AG09309 (cell line): ENCODE data around the gene ETNK2.

Experiments used
- DNase-seq: peaks from one replicate; pipeline ENCODE4 v3.0.0-alpha.2; 2010; ENCODE audit warnings: low read depth
- H3K4me3 ChIP-seq: 2 replicates; pipeline ENCODE4 v1.5.1; 2011; ENCODE audit warnings: mild to moderate bottlenecking, low read depth, low read length, moderate library complexity; ENCODE audit not compliant: control insufficient read depth
- TF ChIP-seq, protein P1 (sequence below): IDR thresholded peaks from 2 replicates; pipeline ENCODE4 v1.5.1; 2011; ENCODE audit warnings: mild to moderate bottlenecking, low read depth, low read length, inconsistent platforms; ENCODE audit not compliant: insufficient read depth, control insufficient read depth; ENCODE audit errors: missing control alignments

Gene ETNK2

GRCh38 chr1:204094856-204095634, 56.8 kb downstream of the ETNK2 start:
- TF ChIP-seq, protein P1, sequence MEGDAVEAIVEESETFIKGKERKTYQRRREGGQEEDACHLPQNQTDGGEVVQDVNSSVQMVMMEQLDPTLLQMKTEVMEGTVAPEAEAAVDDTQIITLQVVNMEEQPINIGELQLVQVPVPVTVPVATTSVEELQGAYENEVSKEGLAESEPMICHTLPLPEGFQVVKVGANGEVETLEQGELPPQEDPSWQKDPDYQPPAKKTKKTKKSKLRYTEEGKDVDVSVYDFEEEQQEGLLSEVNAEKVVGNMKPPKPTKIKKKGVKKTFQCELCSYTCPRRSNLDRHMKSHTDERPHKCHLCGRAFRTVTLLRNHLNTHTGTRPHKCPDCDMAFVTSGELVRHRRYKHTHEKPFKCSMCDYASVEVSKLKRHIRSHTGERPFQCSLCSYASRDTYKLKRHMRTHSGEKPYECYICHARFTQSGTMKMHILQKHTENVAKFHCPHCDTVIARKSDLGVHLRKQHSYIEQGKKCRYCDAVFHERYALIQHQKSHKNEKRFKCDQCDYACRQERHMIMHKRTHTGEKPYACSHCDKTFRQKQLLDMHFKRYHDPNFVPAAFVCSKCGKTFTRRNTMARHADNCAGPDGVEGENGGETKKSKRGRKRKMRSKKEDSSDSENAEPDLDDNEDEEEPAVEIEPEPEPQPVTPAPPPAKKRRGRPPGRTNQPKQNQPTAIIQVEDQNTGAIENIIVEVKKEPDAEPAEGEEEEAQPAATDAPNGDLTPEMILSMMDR: no peak
- DNase-seq: no peak
- no peak overlapping the region for H3K4me3 ChIP-seq

- H3K4me3 ChIP-seq: no peak overlapping the region
- DNase-seq: no peak
These were observed 57.5 kb downstream of the ETNK2 start for GRCh38 chr1:204094313-204094729.

GRCh38 chr1:204093781-204094180, 58.1 kb downstream of the ETNK2 start:
- H3K4me3 ChIP-seq: no peak overlapping the region
- no peak for DNase-seq
- TF ChIP-seq, protein P1: no peak

More at GRCh38 chr1:204094313-204094729, 57.5 kb downstream of the ETNK2 start:
- TF ChIP-seq, protein P1: no peak

GRCh38 chr1:204093421-204093717, 58.5 kb downstream of the ETNK2 start:
- TF ChIP-seq, protein P1: no peak
- DNase-seq: no peak
- H3K4me3 ChIP-seq: no peak overlapping the region

DNA sequence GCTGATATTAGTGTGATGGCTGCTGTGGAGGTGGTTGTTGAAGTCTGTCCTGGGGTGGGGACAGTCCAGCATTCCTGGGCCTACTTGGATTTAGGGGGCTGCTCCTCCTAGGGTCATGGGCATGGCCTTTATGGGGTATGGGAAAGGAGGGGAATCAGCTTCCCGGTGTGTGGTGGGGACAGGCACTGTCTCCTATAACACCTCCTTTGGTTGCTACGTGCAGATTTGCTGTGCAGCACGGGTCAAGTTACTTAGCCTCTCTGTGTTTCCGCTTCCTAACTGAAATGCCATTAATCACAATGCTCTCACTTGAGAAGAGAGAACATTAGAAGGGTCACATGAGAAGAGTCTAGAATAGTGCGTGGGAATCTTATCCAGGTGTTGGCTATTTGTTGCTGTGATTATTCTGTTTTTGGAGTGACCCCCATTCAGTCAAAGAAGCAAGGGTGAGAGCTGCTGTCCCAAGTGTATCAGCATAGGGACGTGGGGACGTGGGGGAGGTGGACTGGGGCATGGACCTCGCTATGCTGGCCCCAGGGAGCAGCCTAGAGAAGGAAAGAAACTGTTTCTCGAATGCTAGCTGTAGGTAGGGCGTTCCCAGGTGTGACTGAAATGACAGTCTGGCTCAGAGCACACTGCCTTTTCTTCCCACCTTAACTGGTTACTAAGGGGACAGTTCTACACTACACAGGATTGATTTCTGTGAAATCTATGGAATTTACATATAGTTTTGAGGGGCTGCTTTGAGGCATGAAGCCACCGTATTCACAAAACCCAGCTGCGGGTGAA, 59.0 kb downstream of the ETNK2 start:
- DNase-seq: no peak
- TF ChIP-seq, protein P1: no peak
- H3K4me3 ChIP-seq: no peak overlapping the region

- DNase-seq: no peak
- no peak overlapping the region for H3K4me3 ChIP-seq
- TF ChIP-seq, protein P1: no peak
These were observed 60.0 kb downstream of the ETNK2 start for GRCh38 chr1:204091787-204092312.
